GM10266 (cell line): ENCODE measurements around the gene NOL7.
A peak's percentile ranks its signal among the peaks of the same experiment; 100 is the strongest.

ENCODE experiments used
- DNase-seq: peaks from one replicate; pipeline ENCODE4 v3.0.0; 2012; ENCODE audit errors: extremely low spot score
- TF ChIP-seq, protein P1 (sequence below): IDR thresholded peaks from 2 replicates; pipeline ENCODE4 v1.5.1; 2012; ENCODE audit warnings: mild to moderate bottlenecking, low read depth; ENCODE audit not compliant: control insufficient read depth, insufficient read depth; ENCODE audit errors: missing control alignments

Gene NOL7

GRCh38 chr6:13574149-13574570 lies 41.0 kb upstream of the NOL7 start:
- TF ChIP-seq, protein P1, sequence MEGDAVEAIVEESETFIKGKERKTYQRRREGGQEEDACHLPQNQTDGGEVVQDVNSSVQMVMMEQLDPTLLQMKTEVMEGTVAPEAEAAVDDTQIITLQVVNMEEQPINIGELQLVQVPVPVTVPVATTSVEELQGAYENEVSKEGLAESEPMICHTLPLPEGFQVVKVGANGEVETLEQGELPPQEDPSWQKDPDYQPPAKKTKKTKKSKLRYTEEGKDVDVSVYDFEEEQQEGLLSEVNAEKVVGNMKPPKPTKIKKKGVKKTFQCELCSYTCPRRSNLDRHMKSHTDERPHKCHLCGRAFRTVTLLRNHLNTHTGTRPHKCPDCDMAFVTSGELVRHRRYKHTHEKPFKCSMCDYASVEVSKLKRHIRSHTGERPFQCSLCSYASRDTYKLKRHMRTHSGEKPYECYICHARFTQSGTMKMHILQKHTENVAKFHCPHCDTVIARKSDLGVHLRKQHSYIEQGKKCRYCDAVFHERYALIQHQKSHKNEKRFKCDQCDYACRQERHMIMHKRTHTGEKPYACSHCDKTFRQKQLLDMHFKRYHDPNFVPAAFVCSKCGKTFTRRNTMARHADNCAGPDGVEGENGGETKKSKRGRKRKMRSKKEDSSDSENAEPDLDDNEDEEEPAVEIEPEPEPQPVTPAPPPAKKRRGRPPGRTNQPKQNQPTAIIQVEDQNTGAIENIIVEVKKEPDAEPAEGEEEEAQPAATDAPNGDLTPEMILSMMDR: peak; percentile 45
- peak; percentile 95 for DNase-seq

DNA sequence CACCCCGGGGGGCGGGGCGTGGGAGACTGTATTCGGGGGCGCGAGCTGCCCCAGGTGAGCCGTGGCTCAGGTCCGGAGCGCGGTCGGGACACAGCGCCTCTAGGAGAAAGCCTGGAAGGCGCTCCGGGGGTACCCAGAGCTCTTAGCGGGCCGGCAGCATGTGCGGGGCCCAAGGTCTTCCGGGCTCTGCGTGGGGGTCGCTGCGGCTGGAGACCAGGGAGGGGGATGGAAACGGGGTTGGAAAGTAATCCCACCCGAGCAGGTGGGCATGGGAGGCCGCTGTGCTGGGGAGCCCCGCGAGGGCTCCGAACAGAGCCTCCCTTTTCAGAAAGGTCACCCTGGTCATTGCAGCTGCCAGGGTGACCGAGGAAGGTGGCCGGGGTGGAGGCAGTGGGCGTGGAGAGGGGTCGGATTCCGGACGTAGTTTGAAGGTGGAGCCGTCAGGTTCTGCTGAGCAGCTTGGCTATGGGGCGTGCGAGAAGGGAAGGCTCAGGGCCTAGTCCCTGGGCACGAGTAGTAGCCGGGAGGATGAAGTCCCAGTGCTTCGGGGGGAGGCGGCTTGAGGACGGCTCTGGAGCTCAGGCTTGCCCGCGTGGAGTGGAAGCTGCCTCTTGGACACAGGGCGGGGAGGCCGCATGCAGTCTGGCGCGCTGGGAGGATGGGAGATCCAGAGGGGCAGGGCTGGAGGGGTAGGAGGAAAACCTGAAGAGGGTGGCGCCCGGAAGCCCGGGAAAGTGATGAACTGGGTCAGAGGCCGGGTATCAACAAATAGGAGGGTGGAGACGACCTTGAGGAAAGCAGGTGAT lies 40.4 kb upstream of the NOL7 start, which contains the start of gene SIRT5:
Gene SIRT5 (plus strand): TSS at position 31 of the 806 bp plus-strand sequence. CDS start 9,510 bp downstream, outside the sequence.
- peak; percentile 82 for DNase-seq
- TF ChIP-seq, protein P1: no peak

DNA sequence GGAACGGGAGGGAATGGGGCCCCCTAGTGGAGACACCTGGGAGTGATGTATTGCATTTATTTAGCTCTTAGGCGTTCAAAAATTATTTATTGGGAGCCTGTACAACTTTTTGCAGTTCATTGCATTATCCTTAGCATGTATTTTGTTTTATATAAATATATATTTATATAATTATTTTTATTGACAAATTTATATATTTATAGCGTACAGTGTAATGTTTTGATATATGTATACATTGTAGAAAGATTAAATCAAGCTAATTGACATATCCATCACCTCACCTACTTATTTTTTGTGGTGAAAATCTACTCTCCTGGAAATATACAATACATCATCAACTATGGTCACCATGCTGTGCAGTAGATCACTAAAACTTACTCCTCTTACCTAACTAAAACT lies 39.8 kb upstream of the NOL7 start:
- DNase-seq: no peak
- TF ChIP-seq, protein P1: peak; percentile 64

DNA sequence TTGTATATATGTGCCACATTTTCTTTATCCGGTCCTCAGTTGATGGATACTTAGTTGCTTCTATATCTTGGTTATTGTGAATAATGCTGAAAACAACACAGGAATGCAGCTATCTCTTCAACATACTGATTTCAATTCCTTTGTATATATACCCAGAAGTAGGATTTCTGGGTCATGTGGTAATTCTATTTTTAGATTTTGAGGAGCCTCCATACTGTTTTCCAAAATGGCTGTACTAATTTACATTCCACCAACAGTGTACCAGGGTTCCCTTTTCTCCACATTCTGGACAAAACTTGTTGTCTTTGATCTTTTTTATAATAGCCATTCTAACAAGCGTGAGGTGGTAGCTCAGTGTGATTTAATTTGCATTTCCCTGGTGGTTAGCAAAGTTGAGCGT lies 39.1 kb upstream of the NOL7 start:
- no peak for DNase-seq
- TF ChIP-seq, protein P1: no peak

- no peak for DNase-seq
- TF ChIP-seq, protein P1: no peak
Measured at GRCh38 chr6:13577926-13578325, 37.2 kb upstream of the NOL7 start.

- no peak for DNase-seq
- TF ChIP-seq, protein P1: no peak
Measured at GRCh38 chr6:13579911-13580310, 35.2 kb upstream of the NOL7 start.

- no peak for DNase-seq
- TF ChIP-seq, protein P1: no peak
Measured at GRCh38 chr6:13581700-13582229, 33.4 kb upstream of the NOL7 start.
